ENCODE measurements around the gene GPC5. TPM values are rescaled to one million over a fixed set of nuclear protein-coding genes. Genes with fewer than 3 reads are reported as not detected.

Gene GPC5
- total RNA-seq, 1 experiment from 2014 or later = 0.15 TPM

DNA sequence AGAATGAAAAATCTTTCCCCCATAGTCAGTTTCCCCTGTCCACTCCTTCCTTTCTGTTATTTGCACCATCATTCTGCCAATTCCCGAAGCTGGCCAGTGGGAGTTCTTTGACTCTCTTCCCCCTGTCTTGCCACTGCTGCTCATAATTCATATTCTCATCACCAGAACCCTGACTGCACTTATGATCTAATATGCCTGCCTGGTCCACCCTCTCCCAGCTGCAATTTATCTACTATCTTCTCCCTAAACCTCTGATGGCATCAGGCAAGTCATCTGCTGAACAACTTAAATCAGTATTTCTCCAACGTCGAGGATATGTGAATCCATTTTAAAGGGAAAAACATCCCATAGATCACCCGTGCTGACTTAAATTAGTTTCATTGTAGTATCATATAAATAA, 1370.2 kb downstream of the GPC5 start:
- Histone ChIP-seq H2AFZ (ENCODE audit: low read length) (no peak overlapping the region), H2AK5ac (ENCODE audit: insufficient read length, low read length) (no peak overlapping the region), H4K5ac (ENCODE audit: insufficient read length, low read depth, low read length) (no peak overlapping the region), H3K56ac (ENCODE audit: insufficient read length, low read depth, low read length) (no peak overlapping the region), H3K18ac (ENCODE audit: insufficient read length, low read depth, low read length) (no peak overlapping the region), H3K9me3 (ENCODE audit: control insufficient read depth, low read depth, low read length) (no peaks in the 10 kb centered on the region), H2BK15ac (ENCODE audit: low read depth, low read length) (no peak overlapping the region), H3K23ac (ENCODE audit: insufficient read length, low read depth, low read length) (no peak overlapping the region), H2BK120ac (ENCODE audit: low read depth, low read length, poor library complexity, severe bottlenecking) (no peak overlapping the region), H3K4me2 (ENCODE audit: insufficient read depth, insufficient read length, low read length) (no peak overlapping the region), H2BK20ac (ENCODE audit: low read depth, low read length, poor library complexity, severe bottlenecking) (no peak overlapping the region), H4K20me1 (ENCODE audit: control insufficient read depth, insufficient read depth, insufficient read length) (no peaks in the 10 kb centered on the region), H3K4me1 (ENCODE audit: insufficient read depth, low read length) (no peaks in the 10 kb centered on the region), H2BK5ac (ENCODE audit: insufficient read length, low read length) (no peak overlapping the region), H3K23me2 (ENCODE audit: insufficient read length, low read depth, low read length, poor library complexity, severe bottlenecking) (no peaks in the 10 kb centered on the region), H3K79me1 (ENCODE audit: insufficient read depth, low read depth, low read length, poor library complexity, severe bottlenecking) (no peaks in the 10 kb centered on the region), H3K27me3 (ENCODE audit: insufficient read depth, low read length) (no peaks in the 10 kb centered on the region), H3T11ph (ENCODE audit: low read length) (no peak overlapping the region), H2BK12ac (ENCODE audit: insufficient read length, low read depth, low read length) (no peak overlapping the region), H4K8ac (replicated peaks; ENCODE audit: insufficient read length, low read depth, low read length) (no peak overlapping the region), H3K4ac (ENCODE audit: low read depth, low read length) (no peak overlapping the region), H3K27ac (ENCODE audit: insufficient read length, low read depth, low read length) (no peak overlapping the region), H3K9ac (ENCODE audit: extremely low read depth, insufficient read length, low read length) (no peak overlapping the region), H3K79me2 (ENCODE audit: insufficient read depth, low read length) (no peaks in the 10 kb centered on the region), H4K91ac (ENCODE audit: insufficient read length, low read depth, low read length) (no peak overlapping the region), H3K14ac (ENCODE audit: insufficient read depth, low read length) (no peak overlapping the region)
- no peaks in the 10 kb centered on the region for H3K36me3 Mint-ChIP-seq (ENCODE audit: insufficient read depth in 1 of 3, low read depth in 3 of 3)
- H3K27ac Mint-ChIP-seq = no peak overlapping the region
- no peaks in the 10 kb centered on the region for H3K27me3 Mint-ChIP-seq (ENCODE audit: low read depth)
- no peaks in the 10 kb centered on the region; a peak in 2 of 5 replicates for H3K9me3 Mint-ChIP-seq
- no peak for DNase-seq
- no CpG with 5 or more reads among the region's 4 CpGs for WGBS (ENCODE audit: extremely low coverage, insufficient read length, low lambda C conversion rate)
- H3K4me1 Mint-ChIP-seq = no peaks in the 10 kb centered on the region
- TF ChIP-seq, protein P1, sequence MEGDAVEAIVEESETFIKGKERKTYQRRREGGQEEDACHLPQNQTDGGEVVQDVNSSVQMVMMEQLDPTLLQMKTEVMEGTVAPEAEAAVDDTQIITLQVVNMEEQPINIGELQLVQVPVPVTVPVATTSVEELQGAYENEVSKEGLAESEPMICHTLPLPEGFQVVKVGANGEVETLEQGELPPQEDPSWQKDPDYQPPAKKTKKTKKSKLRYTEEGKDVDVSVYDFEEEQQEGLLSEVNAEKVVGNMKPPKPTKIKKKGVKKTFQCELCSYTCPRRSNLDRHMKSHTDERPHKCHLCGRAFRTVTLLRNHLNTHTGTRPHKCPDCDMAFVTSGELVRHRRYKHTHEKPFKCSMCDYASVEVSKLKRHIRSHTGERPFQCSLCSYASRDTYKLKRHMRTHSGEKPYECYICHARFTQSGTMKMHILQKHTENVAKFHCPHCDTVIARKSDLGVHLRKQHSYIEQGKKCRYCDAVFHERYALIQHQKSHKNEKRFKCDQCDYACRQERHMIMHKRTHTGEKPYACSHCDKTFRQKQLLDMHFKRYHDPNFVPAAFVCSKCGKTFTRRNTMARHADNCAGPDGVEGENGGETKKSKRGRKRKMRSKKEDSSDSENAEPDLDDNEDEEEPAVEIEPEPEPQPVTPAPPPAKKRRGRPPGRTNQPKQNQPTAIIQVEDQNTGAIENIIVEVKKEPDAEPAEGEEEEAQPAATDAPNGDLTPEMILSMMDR (conservative IDR thresholded peaks at IDR 0.05) = no peak
- no peak overlapping the region for H3K4me3 Mint-ChIP-seq

All from H9 (cell line).